GM23338 (cell line): ENCODE data around the gene SPACA4. TPM values are rescaled to one million over a fixed set of nuclear protein-coding genes. Genes with fewer than 3 reads are reported as not detected.

Experiments used
- ATAC-seq: fragments of 200-7000 bp; cut with Tn5 transposase; 3 replicates; pipeline ENCODE4 v1.9.1; 2020
- DNase-seq: peaks from one replicate; pipeline ENCODE4 v3.0.0-alpha.2; 2015; ENCODE audit warnings: low spot score
- H2AFZ ChIP-seq: fragments of 200-600 bp; sonication (generic); 2 replicates; pipeline ENCODE4 v1.8.0; 2016; ENCODE audit warnings: antibody characterized with exemption, mild to moderate bottlenecking, moderate library complexity
- H3F3A ChIP-seq: fragments of 200-600 bp; sonication (generic); replicated peaks from 2 replicates; pipeline ENCODE4 v1.8.0; 2017; ENCODE audit warnings: antibody characterized with exemption, mixed run types, low read depth
- H3K27ac ChIP-seq: fragments of 200-600 bp; sonication (generic); 2 replicates; pipeline ENCODE4 v1.6.1; 2016; ENCODE audit warnings: low read depth
- H3K27me3 ChIP-seq: fragments of 200-600 bp; sonication (generic); 2 replicates; pipeline ENCODE4 v1.8.0; 2016; ENCODE audit warnings: mild to moderate bottlenecking, mixed run types, moderate library complexity; ENCODE audit not compliant: insufficient read depth
- H3K36me3 ChIP-seq: fragments of 200-600 bp; sonication (generic); 2 replicates; pipeline ENCODE4 v1.8.0; 2016; ENCODE audit warnings: mild to moderate bottlenecking; ENCODE audit not compliant: insufficient read depth
- H3K4me1 ChIP-seq: fragments of 200-600 bp; sonication (generic); 2 replicates; pipeline ENCODE4 v1.8.0; 2016; ENCODE audit warnings: mild to moderate bottlenecking, moderate library complexity; ENCODE audit not compliant: insufficient read depth
- H3K4me2 ChIP-seq: fragments of 200-600 bp; sonication (generic); 2 replicates; pipeline ENCODE4 v1.7.1; 2017; ENCODE audit warnings: mixed run types
- H3K4me3 ChIP-seq: fragments of 200-600 bp; sonication (generic); 2 replicates; pipeline ENCODE4 v1.6.1; 2016; ENCODE audit warnings: mixed run types
- H3K79me2 ChIP-seq: fragments of 200-600 bp; sonication (generic); replicated peaks from 2 replicates; pipeline ENCODE4 v1.8.0; 2017; ENCODE audit warnings: mild to moderate bottlenecking; ENCODE audit not compliant: insufficient read depth
- H3K9me2 ChIP-seq: fragments of 200-600 bp; sonication (generic); 2 replicates; pipeline ENCODE4 v1.8.0; 2017; ENCODE audit not compliant: insufficient read depth
- H4K20me1 ChIP-seq: fragments of 200-600 bp; sonication (generic); replicated peaks from 2 replicates; pipeline ENCODE4 v1.8.0; 2017; ENCODE audit warnings: mild to moderate bottlenecking; ENCODE audit not compliant: insufficient read depth
- H3K27ac Mint-ChIP-seq: 2 replicates; pipeline ENCODE4 v1.8.0; 2020; ENCODE audit warnings: inconsistent platforms, mild to moderate bottlenecking, moderate library complexity, mixed read lengths
- H3K27me3 Mint-ChIP-seq: 3 replicates; pipeline ENCODE4 v1.8.0; 2022; ENCODE audit warnings: low read depth, mild to moderate bottlenecking, moderate library complexity, mixed read lengths, inconsistent platforms; ENCODE audit not compliant: insufficient read depth, poor library complexity
- H3K36me3 Mint-ChIP-seq: 3 replicates; pipeline ENCODE4 v1.8.0; 2021; ENCODE audit warnings: low read depth, mild to moderate bottlenecking, inconsistent platforms, moderate library complexity, mixed read lengths
- H3K4me1 Mint-ChIP-seq: 3 replicates; pipeline ENCODE4 v1.8.0; 2020; ENCODE audit warnings: mild to moderate bottlenecking, inconsistent platforms, mixed read lengths
- H3K4me3 Mint-ChIP-seq: 3 replicates; pipeline ENCODE4 v1.8.0; 2021; ENCODE audit warnings: moderate library complexity, mild to moderate bottlenecking, inconsistent platforms, mixed read lengths
- H3K9me3 Mint-ChIP-seq: 3 replicates; pipeline ENCODE4 v1.8.0; 2020; ENCODE audit warnings: moderate library complexity, mild to moderate bottlenecking, inconsistent platforms, mixed read lengths
- CREB1 ChIP-seq: fragments of 250-450 bp; sonication (Bioruptor Pico); IDR thresholded peaks from 2 replicates; pipeline ENCODE4 v1.5.0; 2020; ENCODE audit warnings: low read depth, mild to moderate bottlenecking, moderate library complexity
- EZH2 ChIP-seq: fragments of 200-600 bp; sonication (generic); IDR thresholded peaks from one replicate; pipeline ENCODE4 v1.8.0; 2017; ENCODE audit warnings: antibody characterized with exemption, mild to moderate bottlenecking, low read depth; ENCODE audit not compliant: unreplicated experiment
- POLR2AphosphoS5 ChIP-seq: IDR thresholded peaks from 2 replicates; pipeline ENCODE4 v1.6.1; 2016; ENCODE audit warnings: antibody characterized with exemption, low read depth
- ZNF462 ChIP-seq: fragments of 250-450 bp; sonication (Bioruptor Pico); IDR thresholded peaks from 2 replicates; pipeline ENCODE4 v1.5.0; 2020; ENCODE audit warnings: mild to moderate bottlenecking, moderate library complexity
- polyA plus RNA-seq: library from polyadenylated mRNA; unstranded; fragments of >200 nt; fragmentation: Nextera tagmentation; extraction: Ambion mirVana; gene quantifications from 2 replicates; pipeline ENCODE4 v1.2.1, GENCODE V29; 2016
- total RNA-seq: library from RNA; depleted of rRNA; stranded (reverse); fragments of >200 nt; shearing (Covaris generic); gene quantifications from 2 replicates; pipeline ENCODE4 v1.2.3, GENCODE V29; 2014

Gene SPACA4
- total and polyA plus RNA-seq, 2 experiments from 2014 or later, result not detected

GRCh38 chr19:48611872-48612271, 5.3 kb downstream of the SPACA4 start:
- peaks cover 28% of the 10 kb centered on the region for H3F3A ChIP-seq
- H3K79me2 ChIP-seq, result peaks cover 11% of the 10 kb centered on the region
- peak overlapping the region; percentile 70; the same call in 1 of the 2 replicates for H3K27ac Mint-ChIP-seq
- H3K4me3 Mint-ChIP-seq, result no peak overlapping the region
- no peak overlapping the region for H3K4me2 ChIP-seq
- no peak for ATAC-seq
- no peak for TF ChIP-seq CREB1
- TF ChIP-seq EZH2, result no peak
- peaks cover 34% of the 10 kb centered on the region for H3K4me1 Mint-ChIP-seq
- H3K27ac ChIP-seq, result no peak overlapping the region
- peaks cover 15% of the 10 kb centered on the region; the same call in 1 of the 2 replicates for H3K36me3 ChIP-seq
- no peak for DNase-seq
- no peaks in the 10 kb centered on the region for H3K9me2 ChIP-seq
- H3K27me3 Mint-ChIP-seq, result peaks cover 31% of the 10 kb centered on the region
- H3K9me3 Mint-ChIP-seq, result no peaks in the 10 kb centered on the region; the same call in 2 of the 3 replicates
- peaks cover 4% of the 10 kb centered on the region; the same call in 1 of the 2 replicates for H4K20me1 ChIP-seq
- peaks cover 27% of the 10 kb centered on the region for H3K4me1 ChIP-seq
- H3K27me3 ChIP-seq, result no peaks in the 10 kb centered on the region
- H2AFZ ChIP-seq, result no peak overlapping the region
- peaks cover 32% of the 10 kb centered on the region for H3K36me3 Mint-ChIP-seq
- no peak overlapping the region for H3K4me3 ChIP-seq

- no peak for DNase-seq
- H3K4me3 ChIP-seq, result no peak overlapping the region
- H3K4me3 Mint-ChIP-seq, result peak overlapping the region; percentile 61
Observed at GRCh38 chr19:48613024-48613851, 6.7 kb downstream of the SPACA4 start.

More at GRCh38 chr19:48613024-48613851, 6.7 kb downstream of the SPACA4 start:
- H3K9me2 ChIP-seq, result no peaks in the 10 kb centered on the region
- H3K36me3 ChIP-seq, result peaks cover 29% of the 10 kb centered on the region
- H3K4me1 ChIP-seq, result peaks cover 39% of the 10 kb centered on the region
- peaks cover 44% of the 10 kb centered on the region for H3K4me1 Mint-ChIP-seq
- peaks cover 39% of the 10 kb centered on the region for H3K27me3 Mint-ChIP-seq
- H3K4me2 ChIP-seq, result no peak overlapping the region
- no peak overlapping the region for H2AFZ ChIP-seq
- no peaks in the 10 kb centered on the region for H3K27me3 ChIP-seq
- TF ChIP-seq POLR2AphosphoS5, result 0 out of 2 replicates have a peak, but pooled peaks have one; percentile 4
- TF ChIP-seq ZNF462 (CRISPR knock-in tag), result no peak
- peak overlapping the region; percentile 99; the same call in 1 of the 2 replicates for H3K27ac ChIP-seq
- H3K27ac Mint-ChIP-seq, result peak overlapping the region; percentile 98
- peaks cover 46% of the 10 kb centered on the region for H3K36me3 Mint-ChIP-seq
- no peaks in the 10 kb centered on the region; the same call in 1 of the 3 replicates for H3K9me3 Mint-ChIP-seq
- peaks cover 17% of the 10 kb centered on the region for H4K20me1 ChIP-seq
- H3F3A ChIP-seq, result peaks cover 42% of the 10 kb centered on the region
- H3K79me2 ChIP-seq, result peaks cover 25% of the 10 kb centered on the region
- no peak for ATAC-seq
